ENCODE data around the gene MKLN1. TPM values are rescaled to one million over a fixed set of nuclear protein-coding genes. Genes with fewer than 3 reads are reported as not detected.

Gene MKLN1
- total and polyA plus RNA-seq, 2 donors (not counting 1 experiment from before 2014, with no cell fraction given) = 8.5 to 68.4 TPM

DNA sequence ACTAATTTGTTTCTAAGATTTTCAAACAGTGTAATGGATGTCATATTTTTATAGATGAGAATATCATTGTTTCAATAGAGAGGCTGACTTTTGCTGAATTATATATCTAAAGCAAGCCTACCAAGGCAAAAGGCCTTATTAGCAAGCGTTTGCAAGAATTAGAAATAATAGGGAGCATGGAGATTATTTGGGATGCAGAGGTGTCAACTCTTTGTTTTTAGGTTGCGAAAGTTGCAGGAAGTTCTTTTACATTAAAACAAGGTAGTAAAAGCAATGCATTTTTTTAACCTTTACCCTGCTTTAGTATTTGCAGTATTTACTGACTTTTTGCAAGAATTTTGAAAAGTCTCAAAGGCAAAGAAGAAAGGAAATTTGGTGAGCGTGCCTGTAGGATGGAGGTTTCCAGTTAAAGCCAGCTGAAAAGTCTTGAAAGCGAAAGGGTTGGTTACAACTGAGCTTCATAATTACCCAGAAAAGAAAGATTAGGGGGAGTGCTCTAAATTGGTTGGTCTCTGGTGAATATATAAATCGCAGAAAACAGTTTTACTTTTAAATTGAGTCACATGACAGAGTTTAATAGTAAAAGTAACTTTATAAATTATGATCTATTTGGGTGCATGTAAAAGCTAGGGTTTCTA lies 81.6 kb downstream of the MKLN1 start:
- H3K27me3 Mint-ChIP-seq = no peaks in the 10 kb centered on the region
- Histone ChIP-seq H3K9ac (ENCODE audit: low read length) (no peak overlapping the region), H3K4me1 (ENCODE audit: control insufficient read depth in 2 of 2, insufficient read depth in 2 of 2, low read length in 2 of 2) (no peaks in the 10 kb centered on the region), H4K20me1 (ENCODE audit: control insufficient read depth, insufficient read depth, low read length, poor library complexity, severe bottlenecking) (no peaks in the 10 kb centered on the region), H3K27ac (ENCODE audit: low read length in 2 of 2) (no peak overlapping the region), H2AFZ (ENCODE audit: insufficient read depth, low read depth, low read length, poor library complexity, severe bottlenecking) (no peak overlapping the region), H3K79me2 (ENCODE audit: control insufficient read depth, insufficient read depth, low read length) (peaks cover 7% of the 10 kb centered on the region), H3K4me2 (replicated peaks; ENCODE audit: low read depth, low read length, poor library complexity, severe bottlenecking) (no peak overlapping the region), H3K9me3 (ENCODE audit: control extremely low read depth in 1 of 3, control insufficient read depth in 2 of 3, insufficient read depth in 1 of 3, low read length in 2 of 3) (no peaks in the 10 kb centered on the region), H3K36me3 (replicated peaks in 1 of 2; ENCODE audit: control extremely low read depth in 1 of 2, control insufficient read depth in 1 of 2, extremely low read depth in 1 of 2, insufficient read depth in 2 of 2, low read length in 1 of 2) (peaks cover 9 to 12% of the 10 kb centered on the region in 2 experiments), H3K27me3 (replicated peaks in 1 of 4; ENCODE audit: control extremely low read depth in 1 of 4, control insufficient read depth in 3 of 4, insufficient read depth in 4 of 4, low read length in 3 of 4) (no peaks in the 10 kb centered on the region), H3K4me3 (ENCODE audit: control extremely low read depth in 1 of 5, extremely low read depth in 1 of 5, insufficient read depth in 1 of 5, low read depth in 2 of 5, low read length in 4 of 5) (no peak overlapping the region)
- peaks cover 5% of the 10 kb centered on the region for H3K4me1 Mint-ChIP-seq
- no peak overlapping the region for H3K27ac Mint-ChIP-seq
- DNase-seq (no peak), ATAC-seq (ENCODE audit: low read depth) (no peak)
- no peaks in the 10 kb centered on the region for H3K9me3 Mint-ChIP-seq (ENCODE audit: insufficient read depth)
- POLR2A ChIA-PET = no interaction called here
- 86% methylated on average over 1 of the region's 5 CpGs for WGBS (ENCODE audit: insufficient coverage)
- intact Hi-C loops (cut with micrococcal nuclease) = no loop called here
- CTCF ChIA-PET = no interaction called here
- H3K4me3 Mint-ChIP-seq = no peak overlapping the region
- no peak for TF ChIP-seq EZH2 (IDR thresholded peaks at IDR 0.05; ENCODE audit: borderline replicate concordance, insufficient read depth, low read depth, low read length, poor library complexity, severe bottlenecking)
- TF ChIP-seq, protein P1, sequence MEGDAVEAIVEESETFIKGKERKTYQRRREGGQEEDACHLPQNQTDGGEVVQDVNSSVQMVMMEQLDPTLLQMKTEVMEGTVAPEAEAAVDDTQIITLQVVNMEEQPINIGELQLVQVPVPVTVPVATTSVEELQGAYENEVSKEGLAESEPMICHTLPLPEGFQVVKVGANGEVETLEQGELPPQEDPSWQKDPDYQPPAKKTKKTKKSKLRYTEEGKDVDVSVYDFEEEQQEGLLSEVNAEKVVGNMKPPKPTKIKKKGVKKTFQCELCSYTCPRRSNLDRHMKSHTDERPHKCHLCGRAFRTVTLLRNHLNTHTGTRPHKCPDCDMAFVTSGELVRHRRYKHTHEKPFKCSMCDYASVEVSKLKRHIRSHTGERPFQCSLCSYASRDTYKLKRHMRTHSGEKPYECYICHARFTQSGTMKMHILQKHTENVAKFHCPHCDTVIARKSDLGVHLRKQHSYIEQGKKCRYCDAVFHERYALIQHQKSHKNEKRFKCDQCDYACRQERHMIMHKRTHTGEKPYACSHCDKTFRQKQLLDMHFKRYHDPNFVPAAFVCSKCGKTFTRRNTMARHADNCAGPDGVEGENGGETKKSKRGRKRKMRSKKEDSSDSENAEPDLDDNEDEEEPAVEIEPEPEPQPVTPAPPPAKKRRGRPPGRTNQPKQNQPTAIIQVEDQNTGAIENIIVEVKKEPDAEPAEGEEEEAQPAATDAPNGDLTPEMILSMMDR (IDR thresholded peaks at IDR 0.05) = no peak

DNA sequence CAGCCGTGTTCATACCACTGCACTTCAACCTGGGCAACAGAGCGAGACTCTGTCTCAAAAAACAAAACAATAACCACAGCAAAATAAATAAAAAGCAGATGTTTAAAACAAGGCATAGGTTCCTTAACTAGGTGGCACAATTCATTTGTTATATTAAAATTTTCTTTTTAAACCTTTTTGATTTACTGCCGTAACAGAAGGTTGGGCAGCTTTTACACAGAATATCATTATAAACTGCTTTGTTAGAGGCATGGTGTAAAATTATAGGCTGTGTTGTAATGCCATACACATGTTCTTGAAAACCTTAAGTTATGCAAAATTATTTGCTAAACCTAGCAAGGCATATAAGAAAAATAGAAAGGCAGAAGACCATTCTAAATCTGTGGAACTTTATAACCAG lies 84.4 kb downstream of the MKLN1 start:
- Histone ChIP-seq H3K9ac (ENCODE audit: low read length) (no peak overlapping the region), H2AFZ (ENCODE audit: insufficient read depth, low read depth, low read length, poor library complexity, severe bottlenecking) (no peak overlapping the region), H3K79me2 (ENCODE audit: control insufficient read depth, insufficient read depth, low read length) (peaks cover 6% of the 10 kb centered on the region), H3K4me1 (ENCODE audit: control insufficient read depth in 2 of 2, insufficient read depth in 2 of 2, low read length in 2 of 2) (no peaks in the 10 kb centered on the region), H3K4me2 (replicated peaks; ENCODE audit: low read depth, low read length, poor library complexity, severe bottlenecking) (no peak overlapping the region), H3K27ac (ENCODE audit: low read length in 2 of 2) (no peak overlapping the region), H3K4me3 (ENCODE audit: control extremely low read depth in 1 of 5, extremely low read depth in 1 of 5, insufficient read depth in 1 of 5, low read depth in 2 of 5, low read length in 4 of 5) (no peak overlapping the region), H3K36me3 (replicated peaks in 1 of 2; ENCODE audit: control extremely low read depth in 1 of 2, control insufficient read depth in 1 of 2, extremely low read depth in 1 of 2, insufficient read depth in 2 of 2, low read length in 1 of 2) (peaks cover 11 to 15% of the 10 kb centered on the region in 2 experiments), H4K20me1 (ENCODE audit: control insufficient read depth, insufficient read depth, low read length, poor library complexity, severe bottlenecking) (no peaks in the 10 kb centered on the region), H3K9me3 (ENCODE audit: control extremely low read depth in 1 of 3, control insufficient read depth in 2 of 3, insufficient read depth in 1 of 3, low read length in 2 of 3) (no peaks in the 10 kb centered on the region), H3K27me3 (replicated peaks in 1 of 4; ENCODE audit: control extremely low read depth in 1 of 4, control insufficient read depth in 3 of 4, insufficient read depth in 4 of 4, low read length in 3 of 4) (no peaks in the 10 kb centered on the region)
- intact Hi-C loops (cut with micrococcal nuclease) = no loop called here
- DNase-seq (no peak), ATAC-seq (ENCODE audit: low read depth) (no peak)
- Mint-ChIP-seq H3K4me1 (no peaks in the 10 kb centered on the region), H3K27ac (no peak overlapping the region), H3K9me3 (ENCODE audit: insufficient read depth) (no peaks in the 10 kb centered on the region), H3K4me3 (no peak overlapping the region), H3K27me3 (no peaks in the 10 kb centered on the region)
- no peak for TF ChIP-seq EZH2 (IDR thresholded peaks at IDR 0.05; ENCODE audit: borderline replicate concordance, insufficient read depth, low read depth, low read length, poor library complexity, severe bottlenecking)
- TF ChIP-seq, protein P1 (IDR thresholded peaks at IDR 0.05) = no peak
- ChIA-PET CTCF (interaction anchor here (1.1 kb wide), 1 partner anchor 339 kb away, joined by 3 read pairs; no protein-coding TSS in a partner anchor), POLR2A (no interaction called here)
- WGBS (ENCODE audit: insufficient coverage) = 100% methylated on average over 1 of the region's 3 CpGs

All from B cell (primary cell).